Kidney (tissue), 14 donors: ENCODE results near the gene KRTAP4-7. TPM values are rescaled to one million over a fixed set of nuclear protein-coding genes. Genes with fewer than 3 reads are reported as not detected.
"Not testable (repeated sequence)": the region's sequence is repeated elsewhere in the genome, so short reads cannot be mapped to it uniquely, and the experiment has no call there.

Experiments
- DNase-seq, 5 donors: peaks; one replicate each; pipeline ENCODE4 v3.0.0-alpha.2; 2013 to 2020
- FAIRE-seq: peaks from 2 replicates; lab custom pipeline; 2012; peaks lifted over from hg19 to GRCh38; lab: Jason Lieb, UNC
- H3K27ac ChIP-seq, 2 donors: one replicate each; pipeline ENCODE4 v1.7.0; 2013; ENCODE audit warnings: low read depth in 2 of 2, low read length in 2 of 2, inconsistent platforms in 1 of 2
- H3K27me3 ChIP-seq: one replicate; pipeline ENCODE4 v1.7.1; 2013; ENCODE audit warnings: low read length, inconsistent platforms; ENCODE audit not compliant: control insufficient read depth, insufficient read depth
- H3K36me3 ChIP-seq, 3 donors: one replicate each; pipeline versions ENCODE4 v1.7.0 to v1.7.1; 2013; ENCODE audit warnings: low read length in 3 of 3, control low read depth in 1 of 3, inconsistent platforms in 1 of 3; ENCODE audit not compliant: insufficient read depth in 3 of 3, control insufficient read depth in 2 of 3
- H3K4me1 ChIP-seq, 3 donors: one replicate each; pipeline versions ENCODE4 v1.7.0 to v1.7.1; 2013; ENCODE audit warnings: low read length in 3 of 3, inconsistent platforms in 1 of 3, low read depth in 1 of 3; ENCODE audit not compliant: control insufficient read depth in 2 of 3, insufficient read depth in 2 of 3
- H3K4me3 ChIP-seq, 3 donors: one replicate each; pipeline versions ENCODE4 v1.7.0 to v1.8.1; 2013; ENCODE audit warnings: low read length in 3 of 3, control low read depth in 1 of 3, inconsistent platforms in 1 of 3
- H3K9ac ChIP-seq, 3 donors: one replicate each; pipeline versions ENCODE4 v1.7.0 to v1.7.1; 2013; ENCODE audit warnings: low read length in 3 of 3, control low read depth in 1 of 3, inconsistent platforms in 1 of 3
- H3K9me3 ChIP-seq, 3 donors: one replicate each; pipeline versions ENCODE4 v1.7.0 to v1.7.1; 2013; ENCODE audit warnings: low read length in 3 of 3, control low read depth in 1 of 3, inconsistent platforms in 1 of 3; ENCODE audit not compliant: control insufficient read depth in 2 of 3, insufficient read depth in 1 of 3
- intact Hi-C: fragments of 100-400 bp; cut with DNase I; formaldehyde crosslinking; loops from one replicate; pipeline ENCODE4 v1.11.1; 2022
- polyA plus RNA-seq: library from polyadenylated mRNA; stranded (reverse); fragments of 350-450 nt; fragmentation: Illumina TruSeq; extraction: RNeasy Lipid Tissue Mini Kit (QIAGEN cat#74804); gene quantifications from one replicate; pipeline ENCODE4 v1.2.3, GENCODE V29; 2014; ENCODE audit warnings: low read depth, low replicate concordance; ENCODE audit not compliant: insufficient read depth
- total RNA-seq: library from RNA; stranded (reverse); fragmentation: NEBNext Ultra II Directional; extraction: Animal tissue kit (Norgen Biotek cat#: 25700); gene quantifications from one replicate; pipeline ENCODE4 v1.2.1, GENCODE V29; 2021
- TF ChIP-seq, protein P1 (sequence below): IDR thresholded peaks from 3 replicates; pipeline ENCODE4 v1.5.1; 2012; ENCODE audit warnings: mild to moderate bottlenecking, moderate library complexity, borderline replicate concordance; ENCODE audit not compliant: insufficient read depth; ENCODE audit errors: extremely low read depth
- donor health status: control.
- donor health status: control.
- donor health status: control.
- donor health status: control.
- donor health status: control.
- donor health status: DM: yes; HTN: yes; CAD: no.
- donor health status: Normal renal cell carcinoma (clear cell type).

KRTAP4-7 gene
- total and polyA plus RNA-seq, 2 donors from 2014 or later = not detected

DNA sequence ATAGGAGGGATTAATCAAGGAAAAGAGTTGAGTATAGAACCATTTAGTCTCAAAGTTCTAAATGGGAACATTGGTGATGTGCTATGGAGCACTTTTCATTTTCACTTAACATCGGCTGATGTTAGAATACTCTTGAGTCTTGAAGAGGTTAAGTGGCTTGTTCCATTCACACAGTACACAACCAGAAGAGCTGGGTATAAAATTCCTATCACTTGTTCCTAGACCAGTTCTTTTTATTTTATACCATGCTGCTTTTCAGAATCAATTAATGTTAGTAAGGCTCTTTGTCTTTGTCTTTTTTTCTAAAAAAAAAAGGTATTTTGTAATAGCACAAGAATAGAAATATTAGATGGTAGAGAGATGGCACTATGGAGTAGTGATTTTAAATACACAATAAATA is 41.0 kb upstream of the KRTAP4-7 start:
- FAIRE-seq = no peak

GRCh38 chr17:41046735-41047465 is 37.0 kb upstream of the KRTAP4-7 start, which contains the start of gene KRTAP2-1:
Gene KRTAP2-1, minus strand, starts transcription at chr17:41047316. Its CDS starts 49 bp downstream, at chr17:41047267.
- H3K36me3 ChIP-seq, FAIRE-seq, H3K4me1 ChIP-seq, H3K9me3 ChIP-seq, H3K4me3 ChIP-seq, intact Hi-C loops, H3K27me3 ChIP-seq, H3K9ac ChIP-seq, DNase-seq, H3K27ac ChIP-seq: not testable (repeated sequence)

More for the DNA sequence above, 41.0 kb upstream of the KRTAP4-7 start:
- no peak for DNase-seq
- no peaks in the 10 kb centered on the region for H3K36me3 ChIP-seq
- H3K9me3 ChIP-seq = peaks cover 0 to 4% (median 0%) of the 10 kb centered on the region in 3 donors
- no peak overlapping the region for H3K9ac ChIP-seq
- no peaks in the 10 kb centered on the region for H3K4me1 ChIP-seq
- intact Hi-C loops = no loop called here
- no peak overlapping the region for H3K4me3 ChIP-seq
- H3K27me3 ChIP-seq = no peaks in the 10 kb centered on the region
- TF ChIP-seq, protein P1, sequence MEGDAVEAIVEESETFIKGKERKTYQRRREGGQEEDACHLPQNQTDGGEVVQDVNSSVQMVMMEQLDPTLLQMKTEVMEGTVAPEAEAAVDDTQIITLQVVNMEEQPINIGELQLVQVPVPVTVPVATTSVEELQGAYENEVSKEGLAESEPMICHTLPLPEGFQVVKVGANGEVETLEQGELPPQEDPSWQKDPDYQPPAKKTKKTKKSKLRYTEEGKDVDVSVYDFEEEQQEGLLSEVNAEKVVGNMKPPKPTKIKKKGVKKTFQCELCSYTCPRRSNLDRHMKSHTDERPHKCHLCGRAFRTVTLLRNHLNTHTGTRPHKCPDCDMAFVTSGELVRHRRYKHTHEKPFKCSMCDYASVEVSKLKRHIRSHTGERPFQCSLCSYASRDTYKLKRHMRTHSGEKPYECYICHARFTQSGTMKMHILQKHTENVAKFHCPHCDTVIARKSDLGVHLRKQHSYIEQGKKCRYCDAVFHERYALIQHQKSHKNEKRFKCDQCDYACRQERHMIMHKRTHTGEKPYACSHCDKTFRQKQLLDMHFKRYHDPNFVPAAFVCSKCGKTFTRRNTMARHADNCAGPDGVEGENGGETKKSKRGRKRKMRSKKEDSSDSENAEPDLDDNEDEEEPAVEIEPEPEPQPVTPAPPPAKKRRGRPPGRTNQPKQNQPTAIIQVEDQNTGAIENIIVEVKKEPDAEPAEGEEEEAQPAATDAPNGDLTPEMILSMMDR = no peak
- H3K27ac ChIP-seq = no peak overlapping the region

- no peaks in the 10 kb centered on the region for H3K27me3 ChIP-seq
- no peaks in the 10 kb centered on the region for H3K4me1 ChIP-seq
- H3K9me3 ChIP-seq = no peaks in the 10 kb centered on the region
- TF ChIP-seq, protein P1 = no peak
- FAIRE-seq = no peak
- no peaks in the 10 kb centered on the region for H3K36me3 ChIP-seq
- H3K4me3 ChIP-seq = no peak overlapping the region
- intact Hi-C loops = no loop called here
- H3K27ac ChIP-seq = no peak overlapping the region
- H3K9ac ChIP-seq = no peak overlapping the region
- no peak for DNase-seq
These were observed 35.5 kb upstream of the KRTAP4-7 start for GRCh38 chr17:41048441-41048840.

GRCh38 chr17:41049110-41049509 is 34.8 kb upstream of the KRTAP4-7 start:
- no peak overlapping the region for H3K9ac ChIP-seq
- no peak for FAIRE-seq

More at GRCh38 chr17:41049110-41049509, 34.8 kb upstream of the KRTAP4-7 start:
- Histone ChIP-seq H3K27me3 (no peaks in the 10 kb centered on the region), H3K4me1 (no peaks in the 10 kb centered on the region), H3K36me3 (no peaks in the 10 kb centered on the region), H3K9me3 (no peaks in the 10 kb centered on the region), H3K4me3 (no peak overlapping the region), H3K27ac (no peak overlapping the region)
- intact Hi-C loops = no loop called here
- TF ChIP-seq, protein P1 = no peak
- no peak for DNase-seq
